Stimulated activated CD8-positive, alpha-beta memory T cell treated with anti-CD3 and anti-CD28 coated beads, Interleukin-7, amount 100 ng/mL, for 1 hour (primary cell): ENCODE results near the gene NECTIN1.

Experiments
- DNase-seq, 2 donors: peaks; one replicate each; pipeline ENCODE4 v3.0.0-alpha.2; 2020; ENCODE audit warnings: low read depth in 2 of 2

Gene NECTIN1

GRCh38 chr11:119712459-119713358, 16.3 kb downstream of the NECTIN1 start:
- DNase-seq = no peak

DNA sequence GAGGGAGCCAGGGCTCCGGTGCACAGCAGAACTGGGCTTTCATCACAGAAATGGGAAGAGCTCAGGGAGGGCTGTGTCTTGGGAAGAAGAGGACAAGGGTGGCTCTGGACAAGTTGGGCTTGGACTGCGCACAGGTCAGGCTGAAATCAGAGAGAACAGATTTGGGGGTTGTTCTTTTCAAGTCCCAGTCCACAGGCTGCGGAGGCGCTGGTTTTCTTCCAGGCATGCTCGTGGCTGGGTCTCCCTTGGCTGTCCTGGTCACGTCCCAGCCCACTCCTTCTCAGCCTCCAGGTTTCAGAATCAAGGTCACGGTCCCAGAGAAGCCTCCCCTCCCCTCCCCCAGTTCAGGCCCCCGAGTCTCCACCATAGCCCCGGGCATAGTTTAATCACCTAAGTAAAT, 17.0 kb downstream of the NECTIN1 start:
- no peak for DNase-seq

GRCh38 chr11:119711476-119711875, 17.5 kb downstream of the NECTIN1 start:
- DNase-seq = no peak

DNA sequence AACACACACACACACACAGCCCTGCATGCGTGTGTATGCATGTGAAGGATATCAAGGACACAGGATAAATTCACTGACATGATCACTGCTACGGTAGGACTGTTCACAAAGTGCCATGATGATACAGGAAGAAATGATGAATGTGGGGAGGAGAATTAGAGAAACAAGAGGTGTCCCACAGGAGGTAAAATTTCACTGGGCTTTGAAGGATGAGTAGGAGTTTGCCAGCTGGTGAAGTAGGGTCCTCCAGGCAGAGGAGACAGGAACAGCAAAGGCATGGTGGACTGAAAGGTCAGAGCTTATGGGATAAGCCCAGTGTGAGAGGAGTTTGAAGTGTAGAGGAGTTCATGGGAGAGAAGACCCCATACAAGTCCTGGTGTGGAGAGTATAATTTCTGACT, 18.6 kb downstream of the NECTIN1 start:
- DNase-seq = no peak

DNA sequence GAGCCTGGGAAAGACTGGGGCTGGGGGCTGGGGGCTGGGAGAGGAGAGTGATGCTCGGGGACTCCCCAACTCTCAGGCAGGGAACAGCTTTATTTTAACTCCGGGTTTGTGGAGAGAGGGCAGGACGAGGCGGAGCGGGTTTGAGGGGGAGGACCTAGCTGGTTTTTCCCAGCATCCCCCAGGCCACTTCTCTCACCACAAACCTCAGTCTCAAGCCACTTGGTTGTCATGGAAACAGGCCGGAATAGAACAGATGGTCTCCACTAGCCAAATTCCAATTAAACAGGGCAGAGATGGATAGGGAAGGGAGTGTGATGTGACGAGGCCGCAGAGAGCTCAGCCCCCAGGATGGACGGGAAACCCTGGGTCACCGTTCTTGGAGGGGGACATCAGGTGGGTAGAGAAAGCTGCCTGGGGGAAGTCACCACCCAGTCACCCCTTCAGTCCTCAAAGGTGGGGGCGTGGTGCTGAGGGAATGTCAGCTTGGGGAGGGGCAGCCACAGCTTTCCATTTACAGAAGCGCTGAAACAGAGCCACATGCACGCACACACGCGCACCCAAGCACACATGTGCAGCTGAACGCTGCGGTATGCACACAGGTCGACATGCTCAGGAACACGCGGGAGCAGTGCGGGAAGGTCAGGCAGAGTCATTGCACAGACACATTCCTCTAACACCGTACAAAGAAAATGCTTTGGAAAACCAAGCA, 19.2 kb downstream of the NECTIN1 start:
- no peak for DNase-seq

GRCh38 chr11:119709171-119709570, 19.8 kb downstream of the NECTIN1 start:
- no peak for DNase-seq

- DNase-seq = no peak
Measured at GRCh38 chr11:119708384-119708783, 20.6 kb downstream of the NECTIN1 start.

- DNase-seq = no peak
Measured at GRCh38 chr11:119706887-119707286, 22.1 kb downstream of the NECTIN1 start.

- DNase-seq = no peak
Measured at GRCh38 chr11:119706029-119706428, 23.0 kb downstream of the NECTIN1 start.

GRCh38 chr11:119705362-119705761, 23.6 kb downstream of the NECTIN1 start:
- no peak for DNase-seq

- no peak for DNase-seq
Measured at GRCh38 chr11:119704849-119705248, 24.2 kb downstream of the NECTIN1 start.

DNA sequence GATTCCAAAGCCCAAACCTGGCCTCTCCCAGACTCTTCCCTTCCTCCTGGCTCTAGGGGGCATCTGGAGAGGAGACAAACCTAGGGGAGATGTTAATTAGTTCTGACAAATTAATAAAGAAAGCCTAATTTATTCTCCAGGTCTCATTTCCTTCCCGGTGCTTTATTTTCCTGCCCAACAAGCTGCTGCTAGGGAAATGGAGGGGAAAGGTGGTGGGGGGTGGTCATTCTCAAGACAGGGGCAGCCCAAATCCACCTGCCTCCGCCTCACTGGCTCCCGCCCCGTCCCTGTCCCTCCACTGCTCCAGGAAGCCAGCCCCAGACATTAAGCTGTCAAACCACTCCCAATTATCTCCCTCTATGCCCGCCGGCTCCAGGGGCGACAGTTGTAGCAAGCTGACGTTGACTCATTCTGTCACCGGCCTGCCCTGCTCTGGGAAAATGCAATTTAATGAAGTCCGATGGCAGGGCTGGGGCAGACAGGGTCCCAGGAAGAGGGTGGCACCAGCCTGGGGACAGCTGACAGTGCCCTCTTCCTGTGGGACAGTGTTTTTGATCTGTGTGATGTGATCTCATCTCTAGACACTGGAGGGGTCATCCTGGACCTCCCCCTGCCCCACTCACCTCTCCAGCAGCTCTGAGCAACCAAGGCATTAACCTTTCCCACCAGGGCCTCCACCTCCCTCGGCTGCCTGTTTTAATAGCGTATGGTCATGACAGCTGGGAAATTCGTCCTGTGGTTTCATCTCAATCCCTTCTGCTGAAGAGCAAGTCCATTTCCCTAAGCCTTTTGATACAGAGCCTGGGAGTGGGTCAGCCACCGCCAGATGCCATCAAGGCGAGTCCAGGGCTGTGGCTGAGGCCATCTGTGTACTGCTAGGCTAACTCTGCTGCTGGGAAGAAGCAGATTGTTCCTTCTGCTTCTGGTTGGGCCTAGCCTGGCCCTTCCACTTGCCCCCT, 27.1 kb downstream of the NECTIN1 start:
- no peak for DNase-seq

GRCh38 chr11:119700536-119701346, 28.3 kb downstream of the NECTIN1 start:
- no peak for DNase-seq

DNA sequence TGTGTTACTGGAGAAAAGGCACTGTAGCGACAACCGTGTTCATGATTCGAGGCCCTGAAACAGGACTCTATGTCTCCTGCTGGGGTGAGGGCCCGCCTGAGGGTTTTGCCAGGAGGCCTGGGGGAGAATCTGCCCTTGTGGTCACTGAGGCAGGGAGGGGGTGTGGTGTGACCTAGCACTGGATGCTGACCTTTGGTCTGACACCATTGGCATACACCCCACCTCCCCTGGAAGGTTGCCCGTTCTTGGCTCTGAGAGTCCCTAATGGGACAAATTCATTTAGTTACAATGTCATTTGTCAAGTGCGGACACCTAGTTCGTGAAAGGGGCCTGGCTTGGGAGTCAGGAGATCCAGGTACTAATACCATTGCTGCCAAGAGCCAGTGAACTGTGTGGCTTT, 29.0 kb downstream of the NECTIN1 start:
- DNase-seq = no peak

GRCh38 chr11:119699227-119699626, 29.8 kb downstream of the NECTIN1 start:
- no peak for DNase-seq

- no peak for DNase-seq
Measured at GRCh38 chr11:119697882-119698281, 31.1 kb downstream of the NECTIN1 start.

DNA sequence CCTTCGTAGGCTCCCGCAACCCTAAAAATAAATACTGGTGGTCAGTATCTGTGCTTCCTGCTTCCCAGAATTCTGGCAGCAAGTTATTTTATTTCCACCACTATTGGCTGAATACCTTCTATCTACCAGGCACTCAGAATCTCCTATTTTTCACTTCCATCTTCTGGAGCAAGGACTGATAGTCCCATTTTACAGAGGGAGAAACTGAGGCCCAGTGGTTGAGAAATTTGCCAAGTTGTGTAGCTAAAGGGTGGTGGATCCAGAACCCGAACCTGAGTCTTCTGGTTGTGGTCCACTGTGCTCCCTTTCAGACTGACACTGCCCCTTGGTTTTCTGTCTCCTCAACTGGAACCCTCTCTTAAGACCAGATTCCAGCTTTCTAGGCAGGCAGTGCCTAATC, 31.6 kb downstream of the NECTIN1 start:
- DNase-seq = no peak

DNA sequence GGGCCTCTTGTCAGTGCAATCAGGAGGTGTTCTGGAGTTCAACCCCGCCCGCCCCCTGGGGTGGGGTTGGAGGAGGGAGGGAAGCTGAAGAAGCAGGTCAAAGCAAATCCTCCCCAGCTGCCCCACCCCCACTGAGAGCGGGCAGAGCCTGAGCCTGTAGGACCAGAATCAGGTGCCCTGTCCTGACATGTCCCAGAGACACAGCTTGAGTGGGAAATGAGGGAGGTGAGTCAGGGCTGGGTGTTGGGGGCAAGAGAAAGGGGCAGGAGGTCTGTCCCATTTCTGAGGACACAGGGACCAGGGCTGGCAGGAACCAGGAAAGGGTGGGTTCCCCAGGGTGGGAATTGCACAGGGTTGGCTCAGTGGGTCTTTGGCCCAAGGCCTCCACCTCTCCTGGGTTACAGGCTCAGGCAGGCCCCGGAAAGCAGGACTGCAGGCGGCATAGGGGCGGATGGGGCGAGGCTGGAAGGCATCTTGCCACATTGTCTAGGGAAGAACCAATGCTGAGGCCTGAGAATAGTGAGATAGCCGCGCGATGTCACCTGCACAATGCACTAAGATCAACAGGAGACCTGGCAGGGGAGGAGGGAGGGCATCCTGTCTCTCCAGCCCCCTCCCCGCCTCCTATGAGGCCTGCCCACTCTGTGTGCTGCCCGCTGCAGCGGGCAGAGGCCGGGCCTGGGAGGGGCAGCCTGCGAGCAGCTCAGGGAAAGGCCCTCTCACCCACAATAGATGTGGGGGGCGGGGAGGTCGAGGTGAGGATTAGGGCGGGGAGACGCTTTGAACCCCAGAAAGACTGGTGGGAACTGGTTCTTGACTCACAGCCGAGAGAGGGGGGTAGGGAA, 32.4 kb downstream of the NECTIN1 start:
- no peak for DNase-seq

- no peak for DNase-seq
Measured at GRCh38 chr11:119694334-119694733, 34.7 kb downstream of the NECTIN1 start.

DNA sequence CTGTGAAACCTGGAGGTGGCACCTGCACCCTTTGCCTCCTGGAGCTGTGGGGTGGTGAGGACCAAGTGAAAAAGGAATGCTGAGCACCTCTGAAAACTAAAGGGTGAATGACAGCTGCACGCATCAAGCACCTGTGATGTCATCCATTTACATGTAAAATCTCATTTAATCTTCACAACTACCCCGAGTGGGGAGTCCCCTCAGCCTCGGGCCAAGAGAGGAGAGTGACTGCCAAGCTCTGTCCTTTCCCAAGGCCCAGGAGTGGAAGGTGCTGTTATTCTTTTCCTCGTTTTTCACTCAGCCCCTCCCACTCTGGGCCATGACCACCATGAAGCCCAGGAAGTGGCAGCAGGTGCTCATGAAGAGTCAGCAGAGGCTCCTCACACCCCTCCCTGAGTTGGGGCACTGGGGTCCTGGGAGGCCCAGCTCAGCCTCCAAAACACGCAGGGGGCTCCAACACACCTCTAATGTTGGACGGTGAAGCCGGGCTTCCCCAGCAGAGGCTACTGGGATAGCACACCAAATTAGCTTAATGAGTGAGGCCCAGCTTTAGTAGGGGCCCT, 35.7 kb downstream of the NECTIN1 start:
- DNase-seq = no peak
